ENCODE results near the gene SPATA13.

DNA sequence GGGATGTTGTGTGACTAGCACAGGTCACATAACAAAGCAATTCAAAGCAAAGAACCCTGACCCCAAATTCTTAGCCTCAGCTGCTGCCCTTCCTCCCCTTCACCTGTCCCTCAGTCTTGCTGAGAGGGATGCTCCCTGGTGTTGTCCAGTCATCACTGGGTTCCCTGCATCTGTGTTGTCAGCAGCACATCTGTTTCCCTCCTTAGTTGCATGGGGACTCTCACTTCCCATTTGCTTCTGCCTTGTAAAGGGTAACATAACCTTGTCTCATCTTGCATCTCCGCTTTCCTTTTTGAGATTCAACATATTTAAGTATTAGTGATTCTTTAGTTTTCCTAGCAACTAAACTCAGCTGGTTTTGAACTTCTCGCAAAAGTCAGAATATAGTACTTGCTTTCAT is 54.0 kb downstream of the SPATA13 start:
- TF ChIP-seq EZH2phosphoT487 (IDR thresholded peaks at IDR 0.05; ENCODE audit: borderline replicate concordance, low read length): no peak
- TF ChIP-seq, protein P1, sequence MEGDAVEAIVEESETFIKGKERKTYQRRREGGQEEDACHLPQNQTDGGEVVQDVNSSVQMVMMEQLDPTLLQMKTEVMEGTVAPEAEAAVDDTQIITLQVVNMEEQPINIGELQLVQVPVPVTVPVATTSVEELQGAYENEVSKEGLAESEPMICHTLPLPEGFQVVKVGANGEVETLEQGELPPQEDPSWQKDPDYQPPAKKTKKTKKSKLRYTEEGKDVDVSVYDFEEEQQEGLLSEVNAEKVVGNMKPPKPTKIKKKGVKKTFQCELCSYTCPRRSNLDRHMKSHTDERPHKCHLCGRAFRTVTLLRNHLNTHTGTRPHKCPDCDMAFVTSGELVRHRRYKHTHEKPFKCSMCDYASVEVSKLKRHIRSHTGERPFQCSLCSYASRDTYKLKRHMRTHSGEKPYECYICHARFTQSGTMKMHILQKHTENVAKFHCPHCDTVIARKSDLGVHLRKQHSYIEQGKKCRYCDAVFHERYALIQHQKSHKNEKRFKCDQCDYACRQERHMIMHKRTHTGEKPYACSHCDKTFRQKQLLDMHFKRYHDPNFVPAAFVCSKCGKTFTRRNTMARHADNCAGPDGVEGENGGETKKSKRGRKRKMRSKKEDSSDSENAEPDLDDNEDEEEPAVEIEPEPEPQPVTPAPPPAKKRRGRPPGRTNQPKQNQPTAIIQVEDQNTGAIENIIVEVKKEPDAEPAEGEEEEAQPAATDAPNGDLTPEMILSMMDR (conservative IDR thresholded peaks at IDR 0.05; ENCODE audit: low read depth, low read length): no peak

Data from PC-3 (cell line).